SHP77 treated with DMSO at 0.1 percent for 48 hours (cell line): Measurements from ENCODE around the gene C21orf91.

Experiments used
- DNase-seq: peaks from one replicate; lab custom pipeline; 2025; lab: John Stamatoyannopoulos, UW

Gene C21orf91

GRCh38 chr21:17819114-17819876 lies at the start of gene C21orf91:
C21orf91 (minus strand) TSS chr21:17819356; CDS start chr21:17818318, 1,038 bp downstream.
- no peak for DNase-seq

- DNase-seq: no peak
Observed at GRCh38 chr21:17866590-17866989, 47.4 kb upstream of the C21orf91 start.

GRCh38 chr21:17859661-17860060 lies 40.5 kb upstream of the C21orf91 start:
- DNase-seq: no peak

- DNase-seq: no peak
Observed at GRCh38 chr21:17858747-17859146, 39.6 kb upstream of the C21orf91 start.

GRCh38 chr21:17854745-17855144 lies 35.6 kb upstream of the C21orf91 start:
- no peak for DNase-seq

- no peak for DNase-seq
Observed at GRCh38 chr21:17853393-17854275, 34.5 kb upstream of the C21orf91 start.

GRCh38 chr21:17848228-17848627 lies 29.1 kb upstream of the C21orf91 start:
- DNase-seq: no peak

GRCh38 chr21:17841103-17841502 lies 21.9 kb upstream of the C21orf91 start:
- DNase-seq: no peak

GRCh38 chr21:17834639-17835354 lies 15.6 kb upstream of the C21orf91 start:
- DNase-seq: no peak

GRCh38 chr21:17829472-17829871 lies 10.3 kb upstream of the C21orf91 start:
- no peak for DNase-seq

- DNase-seq: no peak
Observed at GRCh38 chr21:17828223-17828622, 9.1 kb upstream of the C21orf91 start.

GRCh38 chr21:17823846-17824245 lies 4.7 kb upstream of the C21orf91 start:
- DNase-seq: no peak

GRCh38 chr21:17821121-17821520 lies 2.0 kb upstream of the C21orf91 start:
- DNase-seq: no peak

- DNase-seq: no peak
Observed at GRCh38 chr21:17819877-17820229, 697 bp upstream of the C21orf91 start.

GRCh38 chr21:17818186-17819113 lies 706 bp downstream of the C21orf91 start:
- DNase-seq: no peak

- DNase-seq: no peak
Observed at GRCh38 chr21:17813353-17813752, 5.8 kb downstream of the C21orf91 start.

- no peak for DNase-seq
Observed at GRCh38 chr21:17805966-17806365, 13.2 kb downstream of the C21orf91 start.

GRCh38 chr21:17803536-17803935 lies 15.6 kb downstream of the C21orf91 start:
- DNase-seq: no peak

- DNase-seq: no peak
Observed at GRCh38 chr21:17802572-17802971, 16.6 kb downstream of the C21orf91 start.

- DNase-seq: no peak
Observed at GRCh38 chr21:17799414-17800164, 19.6 kb downstream of the C21orf91 start.

- DNase-seq: no peak
Observed at GRCh38 chr21:17798796-17799195, 20.4 kb downstream of the C21orf91 start.
